GM23248 (cell line): Measurements from ENCODE around the gene SERPINA10. TPM values are rescaled to one million over a fixed set of nuclear protein-coding genes. Genes with fewer than 3 reads are reported as not detected.

ENCODE experiments used
- DNase-seq: peaks from one replicate; pipeline ENCODE4 v3.0.0-alpha.2; 2015
- H2AFZ ChIP-seq: fragments of 200-600 bp; sonication (generic); 2 replicates; pipeline ENCODE4 v1.6.1; 2016; ENCODE audit warnings: antibody characterized with exemption
- H3F3A ChIP-seq: fragments of 200-600 bp; sonication (generic); 2 replicates; pipeline ENCODE4 v1.6.1; 2016; ENCODE audit warnings: mild to moderate bottlenecking, antibody characterized with exemption, mixed run types; ENCODE audit not compliant: insufficient read depth
- H3K27ac ChIP-seq: fragments of 200-600 bp; sonication (generic); 2 replicates; pipeline ENCODE4 v1.5.1; 2016; ENCODE audit warnings: mild to moderate bottlenecking
- H3K27me3 ChIP-seq: fragments of 200-600 bp; sonication (generic); replicated peaks from 2 replicates; pipeline ENCODE4 v1.6.1; 2016; ENCODE audit warnings: mild to moderate bottlenecking; ENCODE audit not compliant: insufficient read depth
- H3K36me3 ChIP-seq: fragments of 200-600 bp; sonication (generic); 2 replicates; pipeline ENCODE4 v1.6.1; 2016; ENCODE audit warnings: low read depth, mild to moderate bottlenecking
- H3K4me1 ChIP-seq: fragments of 200-600 bp; sonication (generic); 2 replicates; pipeline ENCODE4 v1.6.1; 2016; ENCODE audit warnings: mild to moderate bottlenecking; ENCODE audit not compliant: insufficient read depth
- H3K4me2 ChIP-seq: fragments of 200-600 bp; sonication (generic); one replicate; pipeline ENCODE4 v1.6.1; 2016; ENCODE audit warnings: mild to moderate bottlenecking; ENCODE audit not compliant: unreplicated experiment
- H3K4me3 ChIP-seq: fragments of 200-600 bp; sonication (generic); 2 replicates; pipeline ENCODE4 v1.5.1; 2016; ENCODE audit warnings: mild to moderate bottlenecking
- H3K79me2 ChIP-seq: fragments of 200-600 bp; sonication (generic); 2 replicates; pipeline ENCODE4 v1.6.1; 2016; ENCODE audit warnings: mild to moderate bottlenecking; ENCODE audit not compliant: insufficient read depth
- H3K9ac ChIP-seq: fragments of 200-600 bp; sonication (generic); 2 replicates; pipeline ENCODE4 v1.6.1; 2016; ENCODE audit warnings: mild to moderate bottlenecking
- H3K9me2 ChIP-seq: fragments of 200-600 bp; sonication (generic); 2 replicates; pipeline ENCODE4 v1.6.1; 2016; ENCODE audit warnings: mixed run types, mild to moderate bottlenecking, moderate library complexity; ENCODE audit not compliant: insufficient read depth
- H3K9me3 ChIP-seq: fragments of 200-600 bp; sonication (generic); one replicate; pipeline ENCODE4 v1.6.1; 2017; ENCODE audit warnings: low read depth
- H4K20me1 ChIP-seq: fragments of 200-600 bp; sonication (generic); 2 replicates; pipeline ENCODE4 v1.6.0; 2016; ENCODE audit not compliant: insufficient read depth
- EZH2 ChIP-seq: fragments of 200-600 bp; sonication (generic); IDR thresholded peaks from 2 replicates; pipeline ENCODE4 v1.6.1; 2018; ENCODE audit warnings: antibody characterized with exemption, mild to moderate bottlenecking; ENCODE audit not compliant: insufficient read depth, poor library complexity, severe bottlenecking
- EZH2phosphoT487 ChIP-seq: fragments of 200-600 bp; sonication (generic); IDR thresholded peaks from 2 replicates; pipeline ENCODE4 v1.6.1; 2018; ENCODE audit warnings: antibody characterized with exemption, moderate library complexity, mild to moderate bottlenecking, low read depth; ENCODE audit not compliant: insufficient read depth
- WGBS, 2 experiments: methylation state at CpG; one replicate each; pipeline ENCODE4 v1.1.6; 2015 to 2017; ENCODE audit warnings: low lambda C conversion rate in 2 of 2, low coverage in 1 of 2; ENCODE audit errors: missing lambda C conversion rate in 2 of 2; 5-methylcytosine and 5-hydroxymethylcytosine counted together
- in situ Hi-C: fragments of 300-500 bp; cut with MboI; formaldehyde crosslinking; loops from 2 replicates; pipeline ENCODE4 v1.15.0; 2020
- polyA plus RNA-seq: library from polyadenylated mRNA; unstranded; fragments of >200 nt; fragmentation: Nextera tagmentation; extraction: Ambion mirVana; gene quantifications from 2 replicates; pipeline ENCODE4 v1.2.1, GENCODE V29; 2016
- total RNA-seq: library from RNA; depleted of rRNA; stranded (reverse); fragments of >200 nt; shearing (Covaris generic); gene quantifications from 2 replicates; pipeline ENCODE4 v1.2.3, GENCODE V29; 2014

Gene SERPINA10
- total and polyA plus RNA-seq, 2 experiments from 2014 or later: not detected

- Histone ChIP-seq H3K27ac (no peak within 1 kb of the TSS), H3K4me2 (peak within 1 kb of the TSS; percentile 79), H3K9me3 (no peaks in the 10 kb centered on the region), H3K79me2 (no peaks in the 10 kb centered on the region), H3K36me3 (no peaks in the 10 kb centered on the region), H2AFZ (peak within 1 kb of the TSS; percentile 72), H4K20me1 (no peaks in the 10 kb centered on the region), H3F3A (peaks cover 15% of the 10 kb centered on the region), H3K9me2 (no peaks in the 10 kb centered on the region), H3K27me3 (no peaks in the 10 kb centered on the region), H3K4me3 (peak within 1 kb of the TSS; percentile 35; the same call in 1 of the 2 replicates), H3K4me1 (peaks cover 12% of the 10 kb centered on the region), H3K9ac (peak within 1 kb of the TSS; percentile 2; the same call in 1 of the 2 replicates)
- WGBS, 2 experiments: 14 to 22% methylated on average over 14 to 15 of the region's 15 CpGs
- in situ Hi-C loops: no loop called here
- peak; percentile 64 for DNase-seq
- TF ChIP-seq EZH2 (no peak), EZH2phosphoT487 (no peak)
These were observed 29.8 kb upstream of the SERPINA10 start, which contains the start of gene SERPINA6 for GRCh38 chr14:94322648-94323570. Gene SERPINA6 (minus strand): TSS chr14:94323336. CDS start chr14:94314648, 8,688 bp downstream.

GRCh38 chr14:94321421-94322271, 28.6 kb upstream of the SERPINA10 start:
- no peaks in the 10 kb centered on the region for H4K20me1 ChIP-seq
- H3K9me3 ChIP-seq: no peaks in the 10 kb centered on the region
- H3F3A ChIP-seq: peaks cover 15% of the 10 kb centered on the region
- H3K79me2 ChIP-seq: no peaks in the 10 kb centered on the region
- WGBS, 2 experiments: 75 to 77% methylated on average over 5 of the region's 5 CpGs
- H3K4me1 ChIP-seq: peaks cover 12% of the 10 kb centered on the region
- no peak for TF ChIP-seq EZH2phosphoT487
- no peak for TF ChIP-seq EZH2
- no peak overlapping the region for H3K9ac ChIP-seq
- H3K9me2 ChIP-seq: no peaks in the 10 kb centered on the region
- no peak for DNase-seq
- H3K27ac ChIP-seq: no peak overlapping the region
- in situ Hi-C loops: no loop called here
- no peaks in the 10 kb centered on the region for H3K36me3 ChIP-seq
- H3K4me2 ChIP-seq: no peak overlapping the region
- no peaks in the 10 kb centered on the region for H3K27me3 ChIP-seq
- H2AFZ ChIP-seq: no peak overlapping the region
- H3K4me3 ChIP-seq: no peak overlapping the region

- Histone ChIP-seq H3K36me3 (no peaks in the 10 kb centered on the region), H3K9me2 (no peaks in the 10 kb centered on the region), H3F3A (peaks cover 15% of the 10 kb centered on the region), H3K4me1 (peaks cover 12% of the 10 kb centered on the region), H3K9me3 (no peaks in the 10 kb centered on the region), H4K20me1 (no peaks in the 10 kb centered on the region), H3K4me3 (no peak overlapping the region), H3K9ac (no peak overlapping the region), H3K27ac (no peak overlapping the region), H3K4me2 (no peak overlapping the region), H2AFZ (no peak overlapping the region), H3K79me2 (no peaks in the 10 kb centered on the region), H3K27me3 (no peaks in the 10 kb centered on the region)
- WGBS, 2 experiments: 90 to 98% methylated on average over 5 of the region's 5 CpGs
- TF ChIP-seq EZH2phosphoT487: no peak
- TF ChIP-seq EZH2: no peak
- DNase-seq: no peak
- in situ Hi-C loops: no loop called here
These were observed 27.2 kb upstream of the SERPINA10 start for GRCh38 chr14:94320243-94320642.

- TF ChIP-seq EZH2phosphoT487 (no peak), EZH2 (no peak)
- WGBS, 2 experiments: 16 to 18% methylated on average over 4 of the region's 4 CpGs
- H3K9me2 ChIP-seq: no peaks in the 10 kb centered on the region
- H3K4me2 ChIP-seq: no peak overlapping the region
- H3K79me2 ChIP-seq: no peaks in the 10 kb centered on the region
- no peaks in the 10 kb centered on the region for H3K36me3 ChIP-seq
- H3K4me3 ChIP-seq: no peak overlapping the region
- no peak overlapping the region for H3K27ac ChIP-seq
- H4K20me1 ChIP-seq: no peaks in the 10 kb centered on the region
- no peak overlapping the region for H3K9ac ChIP-seq
- H3K9me3 ChIP-seq: no peaks in the 10 kb centered on the region
- H3K27me3 ChIP-seq: no peaks in the 10 kb centered on the region
- no peaks in the 10 kb centered on the region for H3K4me1 ChIP-seq
- H3F3A ChIP-seq: no peaks in the 10 kb centered on the region
- in situ Hi-C loops: no loop called here
- peak; percentile 50 for DNase-seq
- no peak overlapping the region for H2AFZ ChIP-seq
These were observed 24.2 kb upstream of the SERPINA10 start for GRCh38 chr14:94317259-94317658.
